Natural killer cell (primary cell): ENCODE data around the gene ALDH9A1. TPM values are rescaled to one million over a fixed set of nuclear protein-coding genes. Genes with fewer than 3 reads are reported as not detected.

Experiments
- ATAC-seq, 3 donors: fragments of 150-1000 bp in 2 of 3; fragments of 200-7000 bp in 1 of 3; cut with Tn5 transposase; 1 replicate in 1 of 3; 2 replicates in 2 of 3; pipeline ENCODE4 v1.10.0; 2021; ENCODE audit warnings: mild to moderate bottlenecking in 2 of 3, moderate library complexity in 2 of 3
- DNase-seq, 2 donors: peaks; one replicate each; pipeline versions ENCODE4 v3.0.0 to v3.0.0-alpha.2; 2013 to 2021; ENCODE audit warnings: mixed read lengths in 1 of 2
- H3K27ac ChIP-seq: one replicate; pipeline ENCODE4 v1.5.1; 2013; ENCODE audit warnings: mild to moderate bottlenecking, low read length
- H3K27me3 ChIP-seq: one replicate; pipeline ENCODE4 v1.6.1; 2013; ENCODE audit warnings: low read length; ENCODE audit not compliant: control insufficient read depth, insufficient read depth
- H3K36me3 ChIP-seq: one replicate; pipeline ENCODE4 v1.6.1; 2013; ENCODE audit warnings: low read length; ENCODE audit not compliant: control insufficient read depth, insufficient read depth
- H3K4me1 ChIP-seq: one replicate; pipeline ENCODE4 v1.6.1; 2013; ENCODE audit warnings: low read length; ENCODE audit not compliant: control insufficient read depth, insufficient read depth
- H3K4me3 ChIP-seq: one replicate; pipeline ENCODE4 v1.5.1; 2013; ENCODE audit warnings: low read length
- H3K9me3 ChIP-seq: one replicate; pipeline ENCODE4 v1.6.1; 2013; ENCODE audit warnings: low read length; ENCODE audit not compliant: control insufficient read depth, insufficient read depth
- H3K27ac Mint-ChIP-seq, 2 donors: one replicate each; pipeline ENCODE4 v1.8.0; 2022; ENCODE audit warnings: mild to moderate bottlenecking in 2 of 2, mixed read lengths in 2 of 2, moderate library complexity in 1 of 2
- H3K27me3 Mint-ChIP-seq, 2 donors: one replicate each; pipeline ENCODE4 v1.8.0; 2022; ENCODE audit warnings: low read depth in 2 of 2, mixed read lengths in 2 of 2
- H3K36me3 Mint-ChIP-seq: one replicate; pipeline ENCODE4 v1.8.0; 2022; ENCODE audit warnings: mixed read lengths
- H3K4me1 Mint-ChIP-seq, 2 donors: one replicate each; pipeline ENCODE4 v1.8.0; 2022; ENCODE audit warnings: mixed read lengths in 2 of 2
- H3K4me3 Mint-ChIP-seq: one replicate; pipeline ENCODE4 v1.8.0; 2022; ENCODE audit warnings: mild to moderate bottlenecking, moderate library complexity, mixed read lengths
- H3K9me3 Mint-ChIP-seq, 2 donors: one replicate each; pipeline ENCODE4 v1.8.0; 2022; ENCODE audit warnings: mixed read lengths in 2 of 2
- CTCF ChIP-seq: fragments of 200-600 bp; IDR thresholded peaks from one replicate; pipeline ENCODE4 v1.8.0; 2022; ENCODE audit warnings: antibody characterized with exemption
- WGBS: methylation state at CpG from one replicate; pipeline ENCODE4 v1.1.7; 2013; ENCODE audit warnings: missing lambda C conversion rate; ENCODE audit not compliant: insufficient coverage; 5-methylcytosine and 5-hydroxymethylcytosine counted together
- intact Hi-C: fragments of 100-400 bp; cut with micrococcal nuclease; formaldehyde crosslinking; loops from one replicate; pipeline ENCODE4 v1.14.2; 2022
- total RNA-seq, 4 donors: library from RNA; stranded (reverse); fragments of 120-200 nt in 1 of 4; gene quantifications; one replicate each; pipeline versions ENCODE4 v1.2.3 to v1.2.4, GENCODE V29; 2013 to 2022

ALDH9A1 gene
- total RNA-seq, 3 donors from 2014 or later (not counting 1 experiment from before 2014, with no cell fraction given) = 38.0 to 57.1 (median 50.3) TPM

- peaks cover 0 to 19% of the 10 kb centered on the region in 2 donors for H3K4me1 Mint-ChIP-seq
- no peaks in the 10 kb centered on the region for H3K27me3 Mint-ChIP-seq
- no peaks in the 10 kb centered on the region for H3K36me3 Mint-ChIP-seq
- Histone ChIP-seq H3K27ac (peak overlapping the region; percentile 89), H3K36me3 (no peaks in the 10 kb centered on the region), H3K9me3 (no peaks in the 10 kb centered on the region), H3K27me3 (no peaks in the 10 kb centered on the region), H3K4me3 (peak overlapping the region; percentile 64), H3K4me1 (peaks cover 20% of the 10 kb centered on the region)
- H3K4me3 Mint-ChIP-seq = no peak overlapping the region
- TF ChIP-seq CTCF = no peak
- ATAC-seq (no peak), DNase-seq (peak in 1 of 2 donors; percentile 6)
- H3K27ac Mint-ChIP-seq = no peak overlapping the region
- no peaks in the 10 kb centered on the region for H3K9me3 Mint-ChIP-seq
- WGBS = 9% methylated on average over 26 of the region's 26 CpGs
- intact Hi-C loops = loop anchor here (2.0 kb wide), 1 partner anchor 139 kb away; the partner anchor contains the start of gene TMCO1
Observed at GRCh38 chr1:165629848-165630628, 68.3 kb downstream of the ALDH9A1 start.

GRCh38 chr1:165629151-165629550, 69.2 kb downstream of the ALDH9A1 start:
- WGBS = 94% methylated on average over 3 of the region's 3 CpGs
- Mint-ChIP-seq H3K27me3 (peaks cover 5 to 6% of the 10 kb centered on the region in 2 donors), H3K27ac (no peak overlapping the region), H3K36me3 (no peaks in the 10 kb centered on the region), H3K4me1 (peaks cover 0 to 14% of the 10 kb centered on the region in 2 donors), H3K9me3 (no peaks in the 10 kb centered on the region), H3K4me3 (no peak overlapping the region)
- no peak for TF ChIP-seq CTCF
- DNase-seq (no peak), ATAC-seq (no peak)
- Histone ChIP-seq H3K4me1 (peaks cover 20% of the 10 kb centered on the region), H3K27me3 (no peaks in the 10 kb centered on the region), H3K36me3 (no peaks in the 10 kb centered on the region), H3K9me3 (no peaks in the 10 kb centered on the region), H3K4me3 (no peak overlapping the region), H3K27ac (no peak overlapping the region)
- intact Hi-C loops = no loop called here

GRCh38 chr1:165628147-165628822, 70.1 kb downstream of the ALDH9A1 start:
- Mint-ChIP-seq H3K36me3 (no peaks in the 10 kb centered on the region), H3K27ac (no peak overlapping the region), H3K4me3 (no peak overlapping the region), H3K27me3 (peaks cover 5 to 12% of the 10 kb centered on the region in 2 donors), H3K4me1 (peaks cover 0 to 9% of the 10 kb centered on the region in 2 donors), H3K9me3 (no peaks in the 10 kb centered on the region)
- H3K4me3 ChIP-seq = no peak overlapping the region
- no peaks in the 10 kb centered on the region for H3K27me3 ChIP-seq
- intact Hi-C loops = no loop called here
- no peaks in the 10 kb centered on the region for H3K36me3 ChIP-seq
- ATAC-seq = no peak
- no peaks in the 10 kb centered on the region for H3K9me3 ChIP-seq
- no peak for TF ChIP-seq CTCF
- no peak for DNase-seq
- peaks cover 20% of the 10 kb centered on the region for H3K4me1 ChIP-seq
- WGBS = 93% methylated on average over 6 of the region's 6 CpGs
- H3K27ac ChIP-seq = no peak overlapping the region
